HEK293 (cell line): Measurements from ENCODE around the gene HS3ST4.

Source experiments
- CTCF ChIA-PET: fragments of 350-600 bp; formaldehyde crosslinking; extraction: SDS; loops from one replicate; lab custom pipeline; 2021; ENCODE audit warnings: antibody characterized with exemption; lab: Yijun Ruan, JAX
- POLR2A ChIA-PET: fragments of 300-600 bp; formaldehyde crosslinking; extraction: SDS; loops from one replicate; lab custom pipeline; 2020; ENCODE audit warnings: antibody characterized with exemption, inconsistent platforms; lab: Yijun Ruan, JAX
- H3K27ac ChIP-seq: fragments of 200-500 bp; sonication (Bioruptor generic); 2 replicates; pipeline ENCODE4 v1.5.1; 2014; ENCODE audit warnings: low read depth, low read length, control low read depth, inconsistent platforms; ENCODE audit errors: extremely low read depth
- H3K36me3 ChIP-seq, 2 experiments: fragments of 200-500 bp in 1 of 2; sonication (Bioruptor generic) in 1 of 2; 1 replicate in 1 of 2; 2 replicates in 1 of 2; pipeline ENCODE4 v1.5.1; 2014 to 2017; ENCODE audit warnings: inconsistent platforms in 2 of 2, low read length in 2 of 2; ENCODE audit not compliant: control insufficient read depth in 2 of 2, insufficient read depth in 1 of 2
- H3K4me1 ChIP-seq: fragments of 200-500 bp; sonication (Bioruptor generic); 2 replicates; pipeline ENCODE4 v1.5.1; 2014; ENCODE audit warnings: mild to moderate bottlenecking, low read length, inconsistent platforms; ENCODE audit not compliant: control insufficient read depth, insufficient read depth
- H3K4me3 ChIP-seq: 2 replicates; pipeline ENCODE4 v1.5.1; 2011; ENCODE audit warnings: low read depth, mild to moderate bottlenecking, control low read depth, low read length, moderate library complexity
- H3K9me3 ChIP-seq: fragments of 200-500 bp; sonication (Bioruptor generic); 2 replicates; pipeline ENCODE4 v1.5.1; 2014; ENCODE audit warnings: low read depth, low read length, inconsistent platforms; ENCODE audit not compliant: control insufficient read depth, insufficient read depth
- ZNF513 ChIP-seq: fragments of 450-650 bp; IDR thresholded peaks from 2 replicates; pipeline ENCODE4 v1.5.1; 2018; ENCODE audit warnings: missing biosample characterization, missing genetic modification characterization
- ZNF621 ChIP-seq: fragments of 450-650 bp; formaldehyde crosslinking; IDR thresholded peaks from 2 replicates; pipeline ENCODE4 v1.5.1; 2017; ENCODE audit warnings: missing biosample characterization, missing genetic modification characterization

The HS3ST4 gene

GRCh38 chr16:26186091-26186615, 494.4 kb downstream of the HS3ST4 start:
- POLR2A ChIA-PET = no interaction called here
- H3K36me3 ChIP-seq = no peaks in the 10 kb centered on the region
- TF ChIP-seq ZNF513 (tag by site-specific recombination) (no peak), ZNF621 (no peak)
- TF ChIP-seq, all 188 proteins: peak for 0
- H3K27ac ChIP-seq = no peak overlapping the region
- no peaks in the 10 kb centered on the region for H3K9me3 ChIP-seq
- H3K4me1 ChIP-seq = no peaks in the 10 kb centered on the region
- CTCF ChIA-PET = no interaction called here
- H3K4me3 ChIP-seq = no peak overlapping the region
